HepG2 (cell line): ENCODE measurements around the gene CHD9. TPM values are rescaled to one million over a fixed set of nuclear protein-coding genes. Genes with fewer than 3 reads are reported as not detected.

Experiments used
- HNRNPUL1 ChIP-seq: fragments of 200-400 bp; formaldehyde crosslinking; IDR thresholded peaks from 2 replicates; pipeline ENCODE4 v1.6.1; 2017; ENCODE audit warnings: low read depth, mild to moderate bottlenecking, low read length, moderate library complexity
- MATR3 ChIP-seq: sonication (generic); formaldehyde crosslinking; IDR thresholded peaks from 2 replicates; pipeline ENCODE4 v1.4.0; 2020; ENCODE audit warnings: missing genetic modification reagents
- MED1 ChIP-seq: sonication (generic); formaldehyde crosslinking; IDR thresholded peaks from 2 replicates; pipeline ENCODE4 v1.4.0; 2020; ENCODE audit warnings: missing genetic modification reagents
- MEF2D ChIP-seq: sonication (generic); formaldehyde crosslinking; IDR thresholded peaks from 2 replicates; pipeline ENCODE4 v1.5.1; 2020; ENCODE audit warnings: mild to moderate bottlenecking, missing genetic modification reagents
- NFYB ChIP-seq: sonication (generic); formaldehyde crosslinking; IDR thresholded peaks from 2 replicates; pipeline ENCODE4 v1.4.0; 2020; ENCODE audit warnings: missing genetic modification reagents
- PTBP1 ChIP-seq: fragments of 200-400 bp; formaldehyde crosslinking; IDR thresholded peaks from 2 replicates; pipeline ENCODE4 v1.6.1; 2018; ENCODE audit warnings: low read length, low read depth; ENCODE audit not compliant: poor library complexity, severe bottlenecking
- RAD51 ChIP-seq: fragments of 450-650 bp; IDR thresholded peaks from 2 replicates; pipeline ENCODE4 v1.6.1; 2016; ENCODE audit warnings: borderline replicate concordance
- SUZ12 ChIP-seq: fragments of 150-350 bp; IDR thresholded peaks from 2 replicates; pipeline ENCODE4 v1.6.1; 2014; ENCODE audit warnings: low read depth, low read length
- TCF12 ChIP-seq, 2 experiments: fragments of 450-650 bp in 1 of 2; sonication (generic) in 1 of 2; formaldehyde crosslinking in 1 of 2; IDR thresholded peaks; 2 replicates each; pipeline versions ENCODE4 v1.6.1 to v1.8.0; 2017 to 2022; ENCODE audit warnings: antibody characterized with exemption in 1 of 2, mild to moderate bottlenecking in 1 of 2, missing genetic modification reagents in 1 of 2, moderate library complexity in 1 of 2
- ZNF841 ChIP-seq: sonication (generic); formaldehyde crosslinking; IDR thresholded peaks from 2 replicates; pipeline ENCODE4 v1.8.1; 2023; ENCODE audit warnings: missing genetic modification reagents, borderline replicate concordance
- ZNF850 ChIP-seq: sonication (generic); formaldehyde crosslinking; conservative IDR thresholded peaks from 2 replicates; pipeline ENCODE4 v1.9.0; 2021; ENCODE audit warnings: mild to moderate bottlenecking, missing genetic modification reagents
- polyA plus RNA-seq, 8 experiments: library from polyadenylated mRNA; depleted of rRNA in 3 of 8; stranded (reverse) in 7 of 8; unstranded in 1 of 8; fragments of >200 nt; fragmentation: Illumina TruSeq in 4 of 8; extraction: Trizol in 4 of 8; gene quantifications; 2 replicates each; pipeline versions ENCODE4 v1.2.1 to v1.2.3, GENCODE V29; 2011 to 2016; ENCODE audit warnings: low read depth in 4 of 8, missing spikeins in 1 of 8, mixed read lengths in 1 of 8; ENCODE audit not compliant: insufficient read depth in 1 of 8
- total RNA-seq, 5 experiments: library from RNA; depleted of rRNA; stranded (reverse); fragments of >200 nt; fragmentation: Illumina TruSeq; extraction: Trizol; gene quantifications; 2 replicates each; pipeline ENCODE4 v1.2.3, GENCODE V29; 2016; ENCODE audit warnings: low read depth in 1 of 5
- TF ChIP-seq, protein P1 (sequence below): sonication (generic); formaldehyde crosslinking; IDR thresholded peaks from 2 replicates; pipeline ENCODE4 v1.9.0; 2021; ENCODE audit warnings: missing genetic modification reagents, borderline replicate concordance
- TF ChIP-seq, protein P2 (sequence below): sonication (generic); formaldehyde crosslinking; IDR thresholded peaks from 2 replicates; pipeline ENCODE4 v1.8.1; 2023; ENCODE audit warnings: mild to moderate bottlenecking, missing genetic modification reagents, borderline replicate concordance
- TF ChIP-seq, protein P3 (sequence below): sonication (generic); formaldehyde crosslinking; IDR thresholded peaks from one replicate; pipeline ENCODE4 v1.5.1; 2020; ENCODE audit warnings: mild to moderate bottlenecking, missing genetic modification reagents; ENCODE audit errors: not compliant biosample characterization
- TF ChIP-seq, protein P4 (sequence below): sonication (generic); formaldehyde crosslinking; IDR thresholded peaks from 2 replicates; pipeline ENCODE4 v1.5.1; 2020; ENCODE audit warnings: missing genetic modification reagents, mild to moderate bottlenecking, borderline replicate concordance

CHD9 gene
- total and polyA plus RNA-seq, 2 of the 13 experiments (the other 11 are each of a cell fraction or from before 2014, with no cell fraction given), result 23.4 to 27.7 TPM

DNA sequence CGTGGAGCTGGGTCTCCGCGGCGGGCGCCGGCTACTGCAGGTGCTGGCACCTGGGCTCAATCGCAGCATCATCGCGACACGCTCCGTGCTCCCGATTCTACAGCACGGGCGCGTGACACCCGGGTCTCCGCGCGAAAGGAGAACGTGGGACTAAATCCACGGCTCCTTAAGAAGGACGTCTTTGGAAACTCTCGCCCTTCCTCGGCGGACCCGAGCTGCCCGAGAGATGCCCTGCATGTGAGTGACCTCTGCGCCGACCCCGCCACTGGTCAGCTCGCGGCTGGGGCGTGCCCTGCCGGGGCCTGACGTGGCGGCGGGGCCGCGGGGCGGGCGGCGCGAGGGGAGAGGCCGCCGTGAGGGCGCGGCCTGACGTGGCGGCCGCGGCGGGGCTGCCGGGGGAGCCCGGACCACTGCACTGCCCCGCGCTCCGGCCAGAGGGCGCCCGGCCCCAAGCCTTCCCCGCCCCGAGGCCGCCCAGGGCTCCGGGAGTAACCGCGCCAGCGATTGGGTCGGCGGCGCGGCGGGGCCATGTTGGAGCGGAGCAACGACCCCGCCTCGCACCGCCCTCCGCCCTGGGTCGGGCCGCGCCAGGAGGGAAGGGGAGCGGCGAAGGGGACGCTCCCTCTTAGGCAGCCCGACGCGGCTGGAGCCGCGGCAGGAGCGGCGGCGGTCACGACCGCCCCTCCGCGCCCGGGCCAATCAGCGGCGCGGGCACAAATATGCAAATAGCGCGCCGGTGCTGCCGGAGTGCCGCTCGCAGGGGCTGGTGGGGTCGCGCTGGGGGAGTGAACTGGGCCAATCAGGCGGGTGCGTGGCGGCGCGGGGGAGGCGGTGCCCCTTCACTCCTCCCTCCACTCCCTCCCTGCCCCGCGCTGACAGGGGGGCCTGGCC is 75.6 kb downstream of the CHD9 start (continued):
- TF ChIP-seq ZNF841 (CRISPR knock-in tag), result no peak
- TF ChIP-seq NFYB (CRISPR knock-in tag), result peak; percentile 91
- TF ChIP-seq, protein P1, sequence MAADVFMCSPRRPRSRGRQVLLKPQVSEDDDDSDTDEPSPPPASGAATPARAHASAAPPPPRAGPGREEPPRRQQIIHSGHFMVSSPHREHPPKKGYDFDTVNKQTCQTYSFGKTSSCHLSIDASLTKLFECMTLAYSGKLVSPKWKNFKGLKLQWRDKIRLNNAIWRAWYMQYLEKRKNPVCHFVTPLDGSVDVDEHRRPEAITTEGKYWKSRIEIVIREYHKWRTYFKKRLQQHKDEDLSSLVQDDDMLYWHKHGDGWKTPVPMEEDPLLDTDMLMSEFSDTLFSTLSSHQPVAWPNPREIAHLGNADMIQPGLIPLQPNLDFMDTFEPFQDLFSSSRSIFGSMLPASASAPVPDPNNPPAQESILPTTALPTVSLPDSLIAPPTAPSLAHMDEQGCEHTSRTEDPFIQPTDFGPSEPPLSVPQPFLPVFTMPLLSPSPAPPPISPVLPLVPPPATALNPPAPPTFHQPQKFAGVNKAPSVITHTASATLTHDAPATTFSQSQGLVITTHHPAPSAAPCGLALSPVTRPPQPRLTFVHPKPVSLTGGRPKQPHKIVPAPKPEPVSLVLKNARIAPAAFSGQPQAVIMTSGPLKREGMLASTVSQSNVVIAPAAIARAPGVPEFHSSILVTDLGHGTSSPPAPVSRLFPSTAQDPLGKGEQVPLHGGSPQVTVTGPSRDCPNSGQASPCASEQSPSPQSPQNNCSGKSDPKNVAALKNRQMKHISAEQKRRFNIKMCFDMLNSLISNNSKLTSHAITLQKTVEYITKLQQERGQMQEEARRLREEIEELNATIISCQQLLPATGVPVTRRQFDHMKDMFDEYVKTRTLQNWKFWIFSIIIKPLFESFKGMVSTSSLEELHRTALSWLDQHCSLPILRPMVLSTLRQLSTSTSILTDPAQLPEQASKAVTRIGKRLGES (CRISPR knock-in tag), result 0 out of 2 replicates have a peak, but pooled peaks have one; percentile 23
- TF ChIP-seq, protein P2, sequence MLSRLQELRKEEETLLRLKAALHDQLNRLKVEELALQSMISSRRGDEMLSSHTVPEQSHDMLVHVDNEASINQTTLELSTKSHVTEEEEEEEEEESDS, result peak; percentile 85; the same call in 1 of the 2 replicates
- no peak for TF ChIP-seq ZNF850
- TF ChIP-seq MATR3 (CRISPR knock-in tag), result no peak
- TF ChIP-seq SUZ12, result peak; percentile 16; the same call in 1 of the 2 replicates
- no peak for TF ChIP-seq RAD51
- TF ChIP-seq TCF12 (IDR thresholded peaks at IDR 0.05), result no peak
- TF ChIP-seq TCF12 (CRISPR knock-in tag; IDR thresholded peaks at IDR 0.05), result no peak
- no peak for TF ChIP-seq MEF2D
- peak; percentile 63 for TF ChIP-seq MED1 (CRISPR knock-in tag)
- TF ChIP-seq, protein P3, sequence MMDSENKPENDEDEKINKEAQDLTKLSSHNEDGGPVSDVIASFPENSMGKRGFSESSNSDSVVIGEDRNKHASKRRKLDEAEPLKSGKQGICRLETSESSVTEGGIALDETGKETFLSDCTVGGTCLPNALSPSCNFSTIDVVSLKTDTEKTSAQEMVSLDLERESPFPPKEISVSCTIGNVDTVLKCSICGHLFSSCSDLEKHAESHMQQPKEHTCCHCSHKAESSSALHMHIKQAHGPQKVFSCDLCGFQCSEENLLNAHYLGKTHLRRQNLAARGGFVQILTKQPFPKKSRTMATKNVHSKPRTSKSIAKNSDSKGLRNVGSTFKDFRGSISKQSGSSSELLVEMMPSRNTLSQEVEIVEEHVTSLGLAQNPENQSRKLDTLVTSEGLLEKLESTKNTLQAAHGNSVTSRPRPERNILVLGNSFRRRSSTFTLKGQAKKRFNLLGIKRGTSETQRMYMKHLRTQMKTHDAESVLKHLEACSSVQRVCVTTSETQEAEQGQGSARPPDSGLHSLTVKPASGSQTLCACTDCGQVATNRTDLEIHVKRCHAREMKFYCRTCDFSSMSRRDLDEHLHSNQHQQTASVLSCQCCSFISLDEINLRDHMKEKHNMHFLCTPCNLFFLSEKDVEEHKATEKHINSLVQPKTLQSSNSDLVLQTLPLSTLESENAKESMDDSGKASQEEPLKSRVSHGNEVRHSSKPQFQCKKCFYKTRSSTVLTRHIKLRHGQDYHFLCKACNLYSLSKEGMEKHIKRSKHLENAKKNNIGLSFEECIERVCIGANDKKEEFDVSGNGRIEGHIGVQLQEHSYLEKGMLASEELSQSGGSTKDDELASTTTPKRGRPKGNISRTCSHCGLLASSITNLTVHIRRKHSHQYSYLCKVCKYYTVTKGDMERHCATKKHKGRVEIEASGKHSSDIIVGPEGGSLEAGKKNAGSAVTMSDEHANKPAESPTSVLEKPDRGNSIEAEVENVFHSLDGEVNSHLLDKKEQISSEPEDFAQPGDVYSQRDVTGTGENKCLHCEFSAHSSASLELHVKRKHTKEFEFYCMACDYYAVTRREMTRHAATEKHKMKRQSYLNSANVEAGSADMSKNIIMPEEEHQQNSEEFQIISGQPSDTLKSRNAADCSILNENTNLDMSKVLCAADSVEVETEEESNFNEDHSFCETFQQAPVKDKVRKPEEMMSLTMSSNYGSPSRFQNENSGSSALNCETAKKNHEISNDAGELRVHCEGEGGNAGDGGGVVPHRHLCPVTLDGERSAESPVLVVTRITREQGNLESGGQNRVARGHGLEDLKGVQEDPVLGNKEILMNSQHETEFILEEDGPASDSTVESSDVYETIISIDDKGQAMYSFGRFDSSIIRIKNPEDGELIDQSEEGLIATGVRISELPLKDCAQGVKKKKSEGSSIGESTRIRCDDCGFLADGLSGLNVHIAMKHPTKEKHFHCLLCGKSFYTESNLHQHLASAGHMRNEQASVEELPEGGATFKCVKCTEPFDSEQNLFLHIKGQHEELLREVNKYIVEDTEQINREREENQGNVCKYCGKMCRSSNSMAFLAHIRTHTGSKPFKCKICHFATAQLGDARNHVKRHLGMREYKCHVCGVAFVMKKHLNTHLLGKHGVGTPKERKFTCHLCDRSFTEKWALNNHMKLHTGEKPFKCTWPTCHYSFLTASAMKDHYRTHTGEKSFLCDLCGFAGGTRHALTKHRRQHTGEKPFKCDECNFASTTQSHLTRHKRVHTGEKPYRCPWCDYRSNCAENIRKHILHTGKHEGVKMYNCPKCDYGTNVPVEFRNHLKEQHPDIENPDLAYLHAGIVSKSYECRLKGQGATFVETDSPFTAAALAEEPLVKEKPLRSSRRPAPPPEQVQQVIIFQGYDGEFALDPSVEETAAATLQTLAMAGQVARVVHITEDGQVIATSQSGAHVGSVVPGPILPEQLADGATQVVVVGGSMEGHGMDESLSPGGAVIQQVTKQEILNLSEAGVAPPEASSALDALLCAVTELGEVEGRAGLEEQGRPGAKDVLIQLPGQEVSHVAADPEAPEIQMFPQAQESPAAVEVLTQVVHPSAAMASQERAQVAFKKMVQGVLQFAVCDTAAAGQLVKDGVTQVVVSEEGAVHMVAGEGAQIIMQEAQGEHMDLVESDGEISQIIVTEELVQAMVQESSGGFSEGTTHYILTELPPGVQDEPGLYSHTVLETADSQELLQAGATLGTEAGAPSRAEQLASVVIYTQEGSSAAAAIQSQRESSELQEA (CRISPR knock-in tag), result peak; percentile 44
- peak; percentile 52; the same call in 1 of the 2 replicates for TF ChIP-seq HNRNPUL1
- no peak for TF ChIP-seq PTBP1
- TF ChIP-seq, protein P4, sequence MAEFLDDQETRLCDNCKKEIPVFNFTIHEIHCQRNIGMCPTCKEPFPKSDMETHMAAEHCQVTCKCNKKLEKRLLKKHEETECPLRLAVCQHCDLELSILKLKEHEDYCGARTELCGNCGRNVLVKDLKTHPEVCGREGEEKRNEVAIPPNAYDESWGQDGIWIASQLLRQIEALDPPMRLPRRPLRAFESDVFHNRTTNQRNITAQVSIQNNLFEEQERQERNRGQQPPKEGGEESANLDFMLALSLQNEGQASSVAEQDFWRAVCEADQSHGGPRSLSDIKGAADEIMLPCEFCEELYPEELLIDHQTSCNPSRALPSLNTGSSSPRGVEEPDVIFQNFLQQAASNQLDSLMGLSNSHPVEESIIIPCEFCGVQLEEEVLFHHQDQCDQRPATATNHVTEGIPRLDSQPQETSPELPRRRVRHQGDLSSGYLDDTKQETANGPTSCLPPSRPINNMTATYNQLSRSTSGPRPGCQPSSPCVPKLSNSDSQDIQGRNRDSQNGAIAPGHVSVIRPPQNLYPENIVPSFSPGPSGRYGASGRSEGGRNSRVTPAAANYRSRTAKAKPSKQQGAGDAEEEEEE (CRISPR knock-in tag), result no peak
